Omental fat pad (tissue), 4 donors: ENCODE data around the gene MMP28. TPM values are rescaled to one million over a fixed set of nuclear protein-coding genes. Genes with fewer than 3 reads are reported as not detected.
"Not testable (repeated sequence)": the region's sequence is repeated elsewhere in the genome, so short reads cannot be mapped to it uniquely, and the experiment has no call there.

ENCODE experiments used
- ATAC-seq: fragments of 150-250 bp; one replicate; pipeline ENCODE4 v1.9.1; 2016; ENCODE audit warnings: mild to moderate bottlenecking, moderate library complexity; ENCODE audit not compliant: low FRiP score
- DNase-seq: peaks from one replicate; pipeline ENCODE4 v3.0.0-alpha.2; 2019; ENCODE audit warnings: low spot score
- CTCF ChIP-seq, 3 donors: fragments of 450-650 bp; IDR thresholded peaks; one replicate each; pipeline ENCODE4 v1.5.1; 2016 to 2017; ENCODE audit warnings: antibody characterized with exemption in 3 of 3, mild to moderate bottlenecking in 3 of 3, moderate library complexity in 2 of 3
- total RNA-seq, 4 donors: library from RNA; depleted of rRNA; stranded (reverse); fragments of >200 nt; gene quantifications; one replicate each; pipeline ENCODE4 v1.1.0, GENCODE V29; 2016

Gene MMP28
- total RNA-seq, 4 donors from 2014 or later: 31.5 to 65.6 (median 48.7) TPM

- no peak for ATAC-seq
- DNase-seq: no peak
- no peak for TF ChIP-seq CTCF (IDR thresholded peaks at IDR 0.05)
Measured at GRCh38 chr17:35761601-35762000, 33.8 kb downstream of the MMP28 start.

- DNase-seq: no peak
- TF ChIP-seq CTCF (IDR thresholded peaks at IDR 0.05): no peak
- no peak for ATAC-seq
Measured at GRCh38 chr17:35760587-35760986, 34.9 kb downstream of the MMP28 start, which contains the start of gene C17orf50. Gene C17orf50 (plus strand): TSS chr17:35760887. CDS start chr17:35760942, 55 bp downstream.

GRCh38 chr17:35757243-35757642 lies 38.2 kb downstream of the MMP28 start:
- ATAC-seq (no peak), DNase-seq (no peak)
- TF ChIP-seq CTCF (IDR thresholded peaks at IDR 0.05): no peak

- TF ChIP-seq CTCF (IDR thresholded peaks at IDR 0.05): no peak
- no peak for DNase-seq
- no peak for ATAC-seq
Measured at GRCh38 chr17:35752945-35753764, 42.3 kb downstream of the MMP28 start, which contains the start of gene GAS2L2. Gene GAS2L2 (minus strand): TSS chr17:35753239. CDS start chr17:35752850, 389 bp downstream.

- no peak for TF ChIP-seq CTCF (IDR thresholded peaks at IDR 0.05)
- ATAC-seq (no peak), DNase-seq (no peak)
Measured at GRCh38 chr17:35752471-35752870, 43.0 kb downstream of the MMP28 start.

GRCh38 chr17:35751541-35751940 lies 43.9 kb downstream of the MMP28 start:
- ATAC-seq, DNase-seq: not testable (repeated sequence)

GRCh38 chr17:35750526-35751395 lies 44.7 kb downstream of the MMP28 start:
- TF ChIP-seq CTCF (IDR thresholded peaks at IDR 0.05): no peak
- ATAC-seq: no peak

More at GRCh38 chr17:35750526-35751395, 44.7 kb downstream of the MMP28 start:
- DNase-seq: no peak
